Esophagus squamous epithelium (tissue), 4 donors: ENCODE measurements around the gene OTOF.

Experiments used
- POLR2A ChIP-seq, 4 donors: fragments of 450-650 bp; IDR thresholded peaks; one replicate each; pipeline ENCODE4 v1.6.1; 2017; ENCODE audit warnings: antibody characterized with exemption in 4 of 4, mild to moderate bottlenecking in 4 of 4, moderate library complexity in 3 of 4
- TF ChIP-seq, protein P1 (sequence below), 6 experiments: fragments of 450-650 bp in 4 of 6; fragments of 200-600 bp in 2 of 6; sonication (generic) in 2 of 6; IDR thresholded peaks; one replicate each; pipeline ENCODE4 v1.5.1; 2016 to 2019; ENCODE audit warnings: antibody characterized with exemption in 6 of 6, mild to moderate bottlenecking in 4 of 6, moderate library complexity in 4 of 6

DNA sequence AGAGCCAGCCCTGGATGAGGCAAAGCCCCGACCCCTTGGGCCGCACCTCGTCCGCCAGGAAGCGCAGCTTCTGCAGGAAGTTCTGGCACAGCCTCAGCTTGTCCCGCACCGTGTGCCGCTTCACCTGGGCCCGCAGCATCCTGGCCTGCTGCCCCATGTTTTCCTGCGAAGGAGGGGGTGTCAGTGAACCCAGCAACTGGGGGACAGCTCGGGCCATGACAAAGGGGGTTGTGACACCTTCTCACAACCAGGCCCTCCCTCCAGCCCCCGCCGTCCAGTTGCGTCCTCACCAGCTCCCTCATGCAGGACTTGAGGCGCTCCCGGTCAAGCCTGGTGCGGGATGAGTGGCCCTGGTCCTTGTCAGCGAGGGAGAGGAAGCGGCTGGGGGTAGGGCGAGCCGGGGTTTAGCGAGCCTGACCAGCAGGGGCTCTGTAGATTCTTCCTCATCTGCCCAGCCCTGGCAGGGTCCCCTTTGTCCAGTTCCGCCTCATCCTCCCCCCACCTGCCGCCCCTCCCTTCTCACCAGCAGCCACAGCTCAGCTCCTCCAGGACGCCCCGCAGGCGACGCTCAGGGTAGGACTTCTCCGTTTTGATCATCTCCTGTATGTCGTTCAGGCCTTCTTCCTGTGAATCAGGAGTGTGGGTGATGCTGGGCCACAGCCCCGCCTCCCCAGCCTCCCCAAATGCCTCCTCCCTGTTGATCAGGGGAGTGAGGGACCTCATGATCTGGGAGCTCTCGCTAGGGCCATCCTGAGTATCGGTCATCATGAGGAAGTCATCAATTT lies 606 bp downstream of the OTOF start:
- TF ChIP-seq, protein P1, sequence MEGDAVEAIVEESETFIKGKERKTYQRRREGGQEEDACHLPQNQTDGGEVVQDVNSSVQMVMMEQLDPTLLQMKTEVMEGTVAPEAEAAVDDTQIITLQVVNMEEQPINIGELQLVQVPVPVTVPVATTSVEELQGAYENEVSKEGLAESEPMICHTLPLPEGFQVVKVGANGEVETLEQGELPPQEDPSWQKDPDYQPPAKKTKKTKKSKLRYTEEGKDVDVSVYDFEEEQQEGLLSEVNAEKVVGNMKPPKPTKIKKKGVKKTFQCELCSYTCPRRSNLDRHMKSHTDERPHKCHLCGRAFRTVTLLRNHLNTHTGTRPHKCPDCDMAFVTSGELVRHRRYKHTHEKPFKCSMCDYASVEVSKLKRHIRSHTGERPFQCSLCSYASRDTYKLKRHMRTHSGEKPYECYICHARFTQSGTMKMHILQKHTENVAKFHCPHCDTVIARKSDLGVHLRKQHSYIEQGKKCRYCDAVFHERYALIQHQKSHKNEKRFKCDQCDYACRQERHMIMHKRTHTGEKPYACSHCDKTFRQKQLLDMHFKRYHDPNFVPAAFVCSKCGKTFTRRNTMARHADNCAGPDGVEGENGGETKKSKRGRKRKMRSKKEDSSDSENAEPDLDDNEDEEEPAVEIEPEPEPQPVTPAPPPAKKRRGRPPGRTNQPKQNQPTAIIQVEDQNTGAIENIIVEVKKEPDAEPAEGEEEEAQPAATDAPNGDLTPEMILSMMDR (IDR thresholded peaks at IDR 0.05): no peak
- no peak for TF ChIP-seq POLR2A (IDR thresholded peaks at IDR 0.05)
